ENCODE data around the gene LDHD.
"Not testable (repeated sequence)": the region's sequence is repeated elsewhere in the genome, so short reads cannot be mapped to it uniquely, and the experiment has no call there.

Gene LDHD

DNA sequence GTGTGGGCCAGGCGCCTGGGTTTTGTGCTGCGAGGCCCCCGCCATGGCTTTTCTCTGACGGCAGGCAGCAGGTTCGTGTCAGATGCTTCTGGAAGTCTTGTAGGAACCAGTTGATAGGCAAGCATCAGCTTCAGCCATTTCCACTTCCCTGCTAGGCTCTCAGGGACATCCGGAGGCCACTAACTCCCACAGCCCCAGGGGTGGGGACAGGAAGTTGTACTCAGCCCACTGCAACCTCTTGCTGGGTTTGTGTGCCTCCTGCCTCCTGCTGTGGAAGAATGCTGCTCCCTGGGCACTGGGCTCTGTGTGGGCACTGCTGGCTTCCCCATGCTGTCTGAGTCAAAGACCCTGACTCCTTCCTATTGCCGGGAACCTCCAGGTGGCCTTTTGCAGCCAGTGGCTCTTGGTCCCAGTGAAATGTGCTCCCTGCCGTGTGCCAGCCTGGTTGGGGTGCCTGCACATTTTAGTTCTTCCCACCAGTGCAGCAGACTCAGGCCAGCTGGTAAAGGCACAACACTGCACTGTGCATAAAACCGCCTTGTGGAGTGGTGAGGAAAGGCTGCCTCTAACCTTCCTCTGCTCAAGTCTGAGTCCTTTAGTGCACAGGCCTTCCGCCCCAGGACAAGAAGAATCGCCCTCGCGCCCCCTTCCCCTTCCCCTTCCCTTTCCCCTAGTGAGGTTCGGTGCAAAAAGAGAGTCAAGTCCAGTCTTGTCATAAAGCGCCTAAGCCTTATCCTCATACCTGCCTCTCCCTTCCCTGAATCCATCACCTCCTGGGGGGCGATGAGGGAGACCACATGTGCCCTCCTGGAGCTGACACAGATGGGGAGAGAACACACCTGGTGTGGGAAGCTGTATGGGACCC, 16.6 kb downstream of the LDHD start:
- WGBS, 2 experiments: 77 to 78% methylated on average over 16 of the region's 16 CpGs
- H3K27ac ChIP-seq (ENCODE audit: insufficient read depth, low read depth, low read length, poor library complexity, severe bottlenecking): no peak overlapping the region
- no peaks in the 10 kb centered on the region for H3K36me3 ChIP-seq (ENCODE audit: control insufficient read depth, insufficient read depth, low read length)
- H3K27me3 ChIP-seq (ENCODE audit: control insufficient read depth, insufficient read depth, low read length, poor library complexity, severe bottlenecking): no peaks in the 10 kb centered on the region
- no peaks in the 10 kb centered on the region for H3K9me3 ChIP-seq (ENCODE audit: control insufficient read depth, low read length)
- H3K4me3 ChIP-seq (ENCODE audit: insufficient read depth, low read depth, low read length): no peak overlapping the region
- peaks cover 22% of the 10 kb centered on the region for H3K4me1 ChIP-seq (ENCODE audit: control insufficient read depth, insufficient read depth, low read length)

DNA sequence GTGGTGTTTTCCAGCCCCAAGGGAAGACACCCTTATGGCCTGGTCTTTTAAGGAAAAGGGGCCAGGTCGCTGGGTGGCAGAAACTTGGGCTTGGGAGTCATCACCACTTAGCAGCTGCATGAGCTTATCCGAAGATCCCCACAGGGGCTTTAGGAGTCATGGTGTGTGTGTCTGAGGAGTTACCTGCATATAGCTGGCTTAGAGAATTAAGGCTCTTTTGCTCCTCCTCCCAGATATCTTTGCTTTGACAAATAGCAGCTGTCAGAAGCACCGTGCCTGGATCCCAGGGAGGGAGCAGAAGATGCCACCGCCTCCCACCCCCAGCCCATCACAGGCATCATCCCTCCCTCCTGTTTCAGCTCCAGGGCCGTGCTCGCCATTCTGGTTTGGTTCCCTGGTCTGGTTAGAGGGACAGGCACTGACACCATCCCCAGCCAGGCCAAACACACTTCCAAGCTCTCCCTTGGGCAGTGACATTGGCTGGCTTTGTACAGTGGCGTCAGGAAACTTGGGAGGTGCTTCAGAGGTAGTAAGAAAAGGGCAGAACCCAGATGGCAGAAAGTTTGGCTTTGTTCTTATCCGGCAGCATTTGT, 17.4 kb downstream of the LDHD start:
- 71 to 76% methylated on average over 8 of the region's 8 CpGs for WGBS, 2 experiments
- Histone ChIP-seq H3K36me3 (ENCODE audit: control insufficient read depth, insufficient read depth, low read length) (no peaks in the 10 kb centered on the region), H3K9me3 (ENCODE audit: control insufficient read depth, low read length) (no peaks in the 10 kb centered on the region), H3K27me3 (ENCODE audit: control insufficient read depth, insufficient read depth, low read length, poor library complexity, severe bottlenecking) (no peaks in the 10 kb centered on the region), H3K4me3 (ENCODE audit: insufficient read depth, low read depth, low read length) (no peak overlapping the region), H3K4me1 (ENCODE audit: control insufficient read depth, insufficient read depth, low read length) (peaks cover 22% of the 10 kb centered on the region), H3K27ac (ENCODE audit: insufficient read depth, low read depth, low read length, poor library complexity, severe bottlenecking) (no peak overlapping the region)

DNA sequence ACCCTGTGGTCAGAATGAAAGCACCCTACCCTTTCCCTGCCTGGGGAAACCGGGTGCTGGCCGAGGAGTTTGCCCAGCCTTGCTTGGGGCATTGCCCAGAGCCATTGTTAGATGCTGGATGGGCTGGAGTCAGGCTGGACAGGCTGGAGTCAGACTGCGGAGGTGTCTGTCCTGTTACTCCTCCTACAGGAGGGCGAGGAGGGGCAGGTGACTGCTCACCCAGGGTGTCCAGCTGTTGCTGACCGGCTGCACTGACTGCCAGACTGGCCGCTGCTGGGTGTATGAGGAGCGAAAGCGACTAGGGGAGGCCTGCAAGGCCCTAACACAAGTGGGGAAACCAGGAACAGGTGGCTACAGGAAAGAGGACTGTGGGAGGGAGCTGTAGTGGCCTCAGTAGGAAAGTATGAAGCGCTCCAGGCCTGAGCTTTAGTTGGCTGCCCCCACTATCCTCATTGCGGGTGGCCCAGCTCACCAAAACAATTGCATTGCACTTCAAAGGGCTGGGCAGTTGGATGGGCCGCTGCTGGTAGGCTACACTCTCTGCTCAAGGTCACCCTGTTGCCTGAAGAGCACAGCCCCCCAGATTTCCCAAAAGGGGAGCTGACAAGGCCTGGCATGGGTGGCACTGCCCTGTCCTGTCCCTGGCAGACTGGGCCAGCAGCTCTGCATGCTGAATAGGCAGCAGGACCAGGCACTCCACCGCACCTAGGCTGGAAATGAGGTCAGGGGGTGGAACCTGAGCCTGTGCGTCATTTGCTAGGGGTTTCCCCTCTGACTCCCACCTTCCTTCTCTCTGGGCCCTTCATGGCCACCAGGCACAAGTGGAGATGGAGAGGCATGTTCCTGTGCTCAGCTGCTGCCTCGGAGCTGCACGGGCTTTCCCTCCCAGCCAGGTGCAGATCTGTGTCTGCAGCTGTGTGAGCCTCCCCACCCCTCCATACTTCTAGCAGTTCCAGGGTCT, 18.4 kb downstream of the LDHD start:
- Histone ChIP-seq H3K36me3 (ENCODE audit: control insufficient read depth, insufficient read depth, low read length) (no peaks in the 10 kb centered on the region), H3K4me3 (ENCODE audit: insufficient read depth, low read depth, low read length) (no peak overlapping the region), H3K9me3 (ENCODE audit: control insufficient read depth, low read length) (no peaks in the 10 kb centered on the region), H3K27ac (ENCODE audit: insufficient read depth, low read depth, low read length, poor library complexity, severe bottlenecking) (no peak overlapping the region), H3K4me1 (ENCODE audit: control insufficient read depth, insufficient read depth, low read length) (peaks cover 22% of the 10 kb centered on the region), H3K27me3 (ENCODE audit: control insufficient read depth, insufficient read depth, low read length, poor library complexity, severe bottlenecking) (no peaks in the 10 kb centered on the region)
- WGBS, 2 experiments: 70 to 75% methylated on average over 15 of the region's 15 CpGs

DNA sequence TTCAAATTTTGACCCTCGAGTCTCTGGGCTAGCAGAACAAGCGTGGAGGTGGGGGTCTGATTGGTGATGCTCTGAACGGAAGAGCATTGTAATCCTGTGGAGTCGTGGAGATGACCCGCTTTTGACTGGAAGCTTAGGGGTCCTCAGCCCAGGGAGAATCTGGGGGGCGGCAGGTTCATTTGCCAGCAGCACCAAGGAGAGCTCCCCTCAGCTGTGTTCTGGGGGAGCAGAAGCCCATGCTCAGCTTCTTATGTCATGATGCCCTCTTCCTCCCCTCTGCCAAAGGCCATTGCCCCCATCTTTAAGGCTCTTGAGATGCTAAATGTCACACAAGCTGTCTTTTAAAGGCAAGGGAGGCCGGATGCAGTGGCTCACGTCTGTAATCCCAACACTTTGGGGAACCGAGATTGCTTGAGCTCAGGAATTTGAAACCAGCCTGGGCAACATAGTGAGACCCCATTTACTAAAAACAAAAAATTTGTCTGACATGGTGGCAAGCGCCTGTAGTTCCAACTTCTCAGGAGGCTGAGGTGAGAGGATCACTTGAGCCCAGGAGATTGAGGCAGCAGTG, 19.3 kb downstream of the LDHD start:
- Histone ChIP-seq H3K9me3 (ENCODE audit: control insufficient read depth, low read length) (no peaks in the 10 kb centered on the region), H3K27ac (ENCODE audit: insufficient read depth, low read depth, low read length, poor library complexity, severe bottlenecking) (no peak overlapping the region), H3K4me3 (ENCODE audit: insufficient read depth, low read depth, low read length) (no peak overlapping the region), H3K4me1 (ENCODE audit: control insufficient read depth, insufficient read depth, low read length) (peaks cover 22% of the 10 kb centered on the region), H3K27me3 (ENCODE audit: control insufficient read depth, insufficient read depth, low read length, poor library complexity, severe bottlenecking) (no peaks in the 10 kb centered on the region), H3K36me3 (ENCODE audit: control insufficient read depth, insufficient read depth, low read length) (no peaks in the 10 kb centered on the region)
- WGBS, 2 experiments: 91 to 92% methylated on average over 10 of the region's 10 CpGs

DNA sequence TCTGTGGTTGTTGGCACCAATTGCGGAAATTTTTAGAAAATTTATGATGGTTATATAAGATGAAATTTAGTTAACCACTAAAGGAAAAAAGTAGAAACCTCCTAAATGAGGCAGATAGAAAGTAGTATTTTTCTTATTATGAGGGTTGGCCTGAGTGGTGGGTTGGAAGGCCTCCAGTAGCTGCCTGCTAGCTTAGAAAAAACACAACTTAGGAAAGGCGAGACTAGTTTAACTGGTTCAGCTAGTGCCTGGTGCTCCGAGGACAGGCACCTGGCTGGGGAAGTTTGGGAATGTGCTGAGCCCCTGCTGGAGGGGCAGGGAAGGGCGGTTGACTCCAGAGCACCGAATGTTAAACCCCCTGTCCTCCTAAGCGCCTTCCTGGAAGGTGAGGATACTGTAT, 19.9 kb downstream of the LDHD start:
- Histone ChIP-seq H3K4me3 (ENCODE audit: insufficient read depth, low read depth, low read length) (no peak overlapping the region), H3K4me1 (ENCODE audit: control insufficient read depth, insufficient read depth, low read length) (peaks cover 22% of the 10 kb centered on the region), H3K27ac (ENCODE audit: insufficient read depth, low read depth, low read length, poor library complexity, severe bottlenecking) (no peak overlapping the region), H3K36me3 (ENCODE audit: control insufficient read depth, insufficient read depth, low read length) (no peaks in the 10 kb centered on the region), H3K27me3 (ENCODE audit: control insufficient read depth, insufficient read depth, low read length, poor library complexity, severe bottlenecking) (no peaks in the 10 kb centered on the region), H3K9me3 (ENCODE audit: control insufficient read depth, low read length) (no peaks in the 10 kb centered on the region)
- 66 to 74% methylated on average over 6 of the region's 6 CpGs for WGBS, 2 experiments

DNA sequence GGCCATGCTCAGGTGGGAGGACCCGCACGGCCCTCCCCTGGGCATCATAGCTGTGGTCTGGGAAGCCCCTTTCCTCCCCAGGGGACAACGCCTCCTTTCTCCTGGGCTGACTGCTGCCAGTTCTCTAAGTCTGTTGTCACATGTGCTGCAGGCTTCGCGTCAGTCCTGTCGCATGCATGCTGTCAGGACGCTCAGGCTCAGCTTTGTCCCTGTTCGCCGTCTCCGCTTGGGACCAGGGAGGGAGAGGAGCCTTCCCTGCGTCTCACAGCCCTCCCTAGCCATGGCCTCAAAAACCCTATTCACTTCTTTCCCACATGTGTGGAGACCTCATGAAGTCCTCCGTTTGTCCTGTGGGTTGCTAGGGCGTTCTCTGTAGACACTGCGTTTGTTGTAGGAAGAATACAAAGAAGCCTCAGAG, 21.4 kb downstream of the LDHD start:
- Histone ChIP-seq H3K4me3 (ENCODE audit: insufficient read depth, low read depth, low read length) (no peak overlapping the region), H3K36me3 (ENCODE audit: control insufficient read depth, insufficient read depth, low read length) (no peaks in the 10 kb centered on the region), H3K27me3 (ENCODE audit: control insufficient read depth, insufficient read depth, low read length, poor library complexity, severe bottlenecking) (no peaks in the 10 kb centered on the region), H3K9me3 (ENCODE audit: control insufficient read depth, low read length) (no peaks in the 10 kb centered on the region), H3K27ac (ENCODE audit: insufficient read depth, low read depth, low read length, poor library complexity, severe bottlenecking) (no peak overlapping the region), H3K4me1 (ENCODE audit: control insufficient read depth, insufficient read depth, low read length) (peaks cover 22% of the 10 kb centered on the region)
- 89% methylated on average over 13 to 14 of the region's 14 CpGs for whole genome bisulfite sequencing, 2 experiments

DNA sequence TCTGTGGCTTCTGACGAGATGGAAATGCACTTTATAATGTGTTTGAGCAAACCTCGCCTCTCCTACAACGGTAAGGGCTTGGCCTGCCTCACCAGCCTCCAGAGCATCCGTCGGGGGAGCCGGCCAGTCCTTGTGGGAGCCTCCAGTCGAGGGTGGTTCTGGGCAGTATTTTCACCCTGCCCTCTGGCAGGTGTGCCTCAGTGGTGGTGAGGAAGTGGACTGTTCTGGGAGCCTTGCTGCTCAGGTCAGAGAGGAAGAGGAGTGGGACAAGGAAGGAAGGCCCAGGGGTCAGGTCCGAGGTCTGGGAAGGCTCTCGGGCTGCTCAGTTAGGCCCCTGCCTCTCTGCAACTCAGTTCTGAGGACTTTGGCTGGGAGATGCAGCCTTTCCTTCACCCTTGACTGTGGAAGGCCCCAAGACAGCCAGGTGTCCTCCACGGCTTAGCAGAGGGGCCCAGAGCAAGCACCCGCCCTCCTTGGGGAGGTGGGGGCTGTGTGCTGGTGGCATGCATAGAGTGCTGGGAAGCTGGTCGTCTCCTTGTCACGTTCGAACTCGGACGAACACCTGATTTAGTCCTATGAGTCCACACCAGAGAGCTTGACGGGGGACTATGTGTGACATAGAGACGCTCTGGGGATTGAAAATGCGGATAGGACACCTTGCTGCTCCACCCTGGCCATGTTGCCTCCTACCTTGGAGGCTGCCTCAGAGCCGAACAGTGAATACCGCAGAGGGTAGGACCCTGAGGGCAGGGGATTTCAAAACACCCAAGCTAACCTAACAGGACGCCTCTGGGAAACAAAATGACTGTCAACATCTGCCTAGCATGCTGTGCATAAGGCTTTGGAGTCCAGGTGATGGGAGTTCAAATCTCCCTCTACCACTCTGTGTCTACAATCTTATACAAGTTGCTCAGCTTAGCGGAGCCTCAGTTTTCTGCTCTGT, 22.7 kb downstream of the LDHD start:
- Histone ChIP-seq H3K27me3 (ENCODE audit: control insufficient read depth, insufficient read depth, low read length, poor library complexity, severe bottlenecking) (no peaks in the 10 kb centered on the region), H3K4me1 (ENCODE audit: control insufficient read depth, insufficient read depth, low read length) (peaks cover 11% of the 10 kb centered on the region), H3K9me3 (ENCODE audit: control insufficient read depth, low read length) (no peaks in the 10 kb centered on the region), H3K4me3 (ENCODE audit: insufficient read depth, low read depth, low read length) (no peak overlapping the region), H3K36me3 (ENCODE audit: control insufficient read depth, insufficient read depth, low read length) (no peaks in the 10 kb centered on the region), H3K27ac (ENCODE audit: insufficient read depth, low read depth, low read length, poor library complexity, severe bottlenecking) (no peak overlapping the region)
- 94 to 95% methylated on average over 23 of the region's 23 CpGs for WGBS, 2 experiments

DNA sequence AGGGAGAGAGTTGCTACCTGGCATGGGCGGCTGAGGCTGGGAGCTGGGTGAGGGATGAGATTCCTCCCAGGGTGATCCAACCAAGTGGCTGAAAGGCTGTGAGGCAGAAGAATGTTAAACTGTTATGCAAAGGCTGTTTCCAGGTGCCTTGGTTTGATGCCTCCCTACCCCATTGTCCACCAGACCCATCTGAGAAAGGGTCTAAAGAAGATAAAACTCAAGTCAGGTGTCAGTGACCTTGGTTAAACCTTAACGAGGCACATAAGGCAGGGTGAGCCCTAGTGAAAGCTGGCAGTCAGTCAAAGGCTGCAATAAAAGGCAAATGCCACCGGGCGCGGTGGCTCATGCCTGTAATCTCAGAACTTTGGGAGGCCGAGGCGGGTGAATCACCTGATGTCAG, 23.8 kb downstream of the LDHD start:
- H3K27me3 ChIP-seq (ENCODE audit: control insufficient read depth, insufficient read depth, low read length, poor library complexity, severe bottlenecking): no peaks in the 10 kb centered on the region
- no peaks in the 10 kb centered on the region for H3K9me3 ChIP-seq (ENCODE audit: control insufficient read depth, low read length)
- no peak overlapping the region for H3K27ac ChIP-seq (ENCODE audit: insufficient read depth, low read depth, low read length, poor library complexity, severe bottlenecking)
- 86 to 90% methylated on average over 7 of the region's 7 CpGs for WGBS, 2 experiments
- H3K36me3 ChIP-seq (ENCODE audit: control insufficient read depth, insufficient read depth, low read length): no peaks in the 10 kb centered on the region
- peaks cover under 1% of the 10 kb centered on the region for H3K4me1 ChIP-seq (ENCODE audit: control insufficient read depth, insufficient read depth, low read length)
- H3K4me3 ChIP-seq (ENCODE audit: insufficient read depth, low read depth, low read length): no peak overlapping the region

DNA sequence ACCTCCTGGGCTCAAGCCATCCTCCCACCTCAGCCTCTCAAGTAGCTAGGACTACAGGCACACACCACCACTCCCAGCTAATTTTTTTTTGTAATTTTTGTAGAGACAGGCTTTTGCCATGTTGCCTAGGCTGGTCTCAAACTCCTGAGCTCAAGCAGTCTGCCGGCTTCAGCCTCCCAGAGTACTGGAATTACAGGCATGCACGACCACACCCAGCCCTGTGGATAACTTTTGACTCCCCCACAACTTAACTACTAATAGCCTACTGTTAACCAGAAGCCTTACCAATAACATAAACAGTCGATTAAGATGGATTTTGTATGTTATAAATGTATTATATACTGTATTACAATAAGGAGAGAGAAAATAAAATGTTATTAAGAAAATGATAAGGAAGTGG, 25.0 kb downstream of the LDHD start:
- not testable (repeated sequence) for H3K4me1 ChIP-seq (ENCODE audit: control insufficient read depth, insufficient read depth, low read length); H3K4me3 ChIP-seq (ENCODE audit: insufficient read depth, low read depth, low read length); H3K9me3 ChIP-seq (ENCODE audit: control insufficient read depth, low read length); H3K27ac ChIP-seq (ENCODE audit: insufficient read depth, low read depth, low read length, poor library complexity, severe bottlenecking); H3K27me3 ChIP-seq (ENCODE audit: control insufficient read depth, insufficient read depth, low read length, poor library complexity, severe bottlenecking); H3K36me3 ChIP-seq (ENCODE audit: control insufficient read depth, insufficient read depth, low read length)
- WGBS, 2 experiments: 77 to 82% methylated on average over 2 of the region's 3 CpGs
